ENCODE data around the gene CREB5.
A peak's percentile ranks its signal among the peaks of the same experiment; 100 is the strongest.
"Not testable (repeated sequence)": the region's sequence is repeated elsewhere in the genome, so short reads cannot be mapped to it uniquely, and the experiment has no call there.

CREB5 gene

DNA sequence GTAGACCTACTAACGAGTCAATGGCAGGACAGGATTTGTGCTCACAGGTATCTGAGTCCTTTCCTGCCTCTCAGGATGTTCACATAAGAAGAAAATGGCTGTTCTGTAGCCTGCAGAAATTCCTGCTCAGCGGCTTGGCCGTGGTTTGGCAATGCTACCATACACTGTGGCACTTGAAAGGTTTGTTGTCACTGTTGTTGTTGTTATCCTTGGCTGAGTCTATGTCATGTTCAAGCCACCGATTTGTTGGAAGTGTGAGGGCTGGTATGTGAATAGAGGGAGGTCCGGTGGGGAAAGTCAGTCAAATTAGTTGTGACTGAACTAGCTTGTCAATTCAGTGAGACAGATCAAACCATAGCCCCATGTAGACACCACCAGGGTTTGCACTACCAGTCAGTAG is 345.9 kb downstream of the CREB5 start:
- no peak for DNase-seq

DNA sequence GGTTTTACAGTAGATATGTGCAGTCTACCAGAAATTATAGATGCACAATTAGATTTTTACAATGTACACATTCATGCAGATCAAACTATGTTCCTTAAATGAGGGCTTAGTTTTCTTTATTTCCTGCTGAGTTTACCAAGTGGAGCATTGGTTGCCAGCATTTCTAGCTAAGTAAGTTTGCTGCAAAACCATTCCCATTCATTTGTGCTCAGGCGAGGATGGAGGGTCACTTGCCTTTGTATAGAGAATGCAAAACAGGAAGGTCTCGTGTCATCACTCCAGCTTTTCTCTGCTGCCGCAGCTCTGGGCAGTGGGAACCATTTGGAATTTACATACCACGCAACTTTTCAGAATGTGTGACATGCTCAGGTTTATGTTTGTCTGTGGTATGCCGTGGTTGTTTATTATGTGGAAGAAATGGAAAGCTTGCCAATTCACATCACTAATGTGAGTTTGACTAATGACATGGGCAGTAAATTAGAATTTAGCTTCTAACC is 347.2 kb downstream of the CREB5 start:
- no peak for DNase-seq

DNA sequence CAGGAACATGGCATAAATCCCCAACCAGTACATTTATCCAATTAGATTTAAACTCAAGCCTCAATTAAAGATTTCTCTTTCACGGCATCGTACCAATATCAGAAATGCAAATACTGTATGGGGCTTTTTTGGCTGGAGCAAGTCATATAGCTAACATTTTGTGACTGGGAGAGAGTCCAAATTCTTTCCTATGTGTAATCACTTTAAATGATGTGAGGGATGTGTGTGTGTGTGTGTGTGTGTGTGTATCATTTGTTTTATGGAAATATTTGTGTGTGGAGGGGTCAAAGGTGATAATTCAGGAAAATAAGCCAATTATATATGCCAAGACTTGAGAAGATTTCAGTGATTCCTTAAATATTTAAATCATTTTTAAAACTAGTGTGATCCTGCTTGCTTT is 349.2 kb downstream of the CREB5 start:
- no peak for DNase-seq

DNA sequence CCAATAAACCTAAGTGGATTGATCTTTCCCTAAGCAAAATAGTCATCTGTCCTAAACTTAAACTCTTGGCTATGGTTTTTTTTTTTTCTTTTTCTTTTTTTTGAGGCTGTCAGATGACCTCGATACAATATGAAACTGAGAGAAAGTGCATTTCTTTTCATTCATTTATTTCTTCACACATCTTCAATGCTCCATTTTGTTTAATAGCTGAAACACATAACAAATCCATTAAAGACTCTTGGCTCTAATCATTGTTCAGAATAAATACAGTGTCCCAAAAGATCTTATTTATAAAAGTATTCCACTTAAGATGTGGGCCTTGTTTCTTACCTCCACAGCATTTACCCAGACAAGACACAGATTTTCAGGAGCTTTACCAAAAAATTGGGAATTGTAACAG is 350.3 kb downstream of the CREB5 start:
- DNase-seq = no peak

DNA sequence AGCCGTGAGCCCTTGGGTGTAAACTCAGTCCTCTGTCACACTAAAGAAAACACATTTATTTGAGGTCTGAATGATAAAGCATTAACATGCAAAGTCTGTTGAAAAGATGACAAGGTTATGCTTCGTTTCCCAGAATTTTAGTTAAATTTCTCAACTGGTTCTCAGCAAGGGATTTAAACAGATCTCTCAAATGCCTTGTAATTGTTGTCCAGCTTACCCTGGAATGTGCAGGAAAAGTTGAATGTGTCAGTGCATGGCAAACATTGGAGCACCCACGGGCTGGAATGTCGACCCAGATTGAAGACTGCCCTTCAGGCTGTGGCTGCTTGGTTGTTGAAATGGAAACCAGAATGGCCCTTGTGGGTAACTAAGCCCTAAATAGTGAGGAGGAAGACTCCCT is 354.0 kb downstream of the CREB5 start:
- no peak for DNase-seq

DNA sequence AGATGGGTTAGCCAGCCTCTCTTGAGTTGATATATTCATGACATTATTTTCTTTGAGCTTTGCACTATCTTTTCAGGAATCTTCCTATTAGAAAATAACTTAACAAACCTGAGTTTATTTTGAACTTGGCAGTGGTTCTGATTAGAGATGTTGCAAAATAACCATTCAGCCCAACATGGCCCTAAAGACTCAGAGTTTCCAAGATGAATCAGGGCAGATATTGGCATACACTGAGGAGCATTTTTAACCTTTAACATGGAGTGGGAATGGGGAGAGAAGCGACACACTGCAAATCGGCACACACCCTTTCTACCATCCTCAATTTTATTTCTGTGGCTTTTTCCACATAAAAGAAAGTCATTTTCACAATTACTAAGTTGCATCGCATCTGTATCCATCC is 355.0 kb downstream of the CREB5 start:
- DNase-seq = no peak

DNA sequence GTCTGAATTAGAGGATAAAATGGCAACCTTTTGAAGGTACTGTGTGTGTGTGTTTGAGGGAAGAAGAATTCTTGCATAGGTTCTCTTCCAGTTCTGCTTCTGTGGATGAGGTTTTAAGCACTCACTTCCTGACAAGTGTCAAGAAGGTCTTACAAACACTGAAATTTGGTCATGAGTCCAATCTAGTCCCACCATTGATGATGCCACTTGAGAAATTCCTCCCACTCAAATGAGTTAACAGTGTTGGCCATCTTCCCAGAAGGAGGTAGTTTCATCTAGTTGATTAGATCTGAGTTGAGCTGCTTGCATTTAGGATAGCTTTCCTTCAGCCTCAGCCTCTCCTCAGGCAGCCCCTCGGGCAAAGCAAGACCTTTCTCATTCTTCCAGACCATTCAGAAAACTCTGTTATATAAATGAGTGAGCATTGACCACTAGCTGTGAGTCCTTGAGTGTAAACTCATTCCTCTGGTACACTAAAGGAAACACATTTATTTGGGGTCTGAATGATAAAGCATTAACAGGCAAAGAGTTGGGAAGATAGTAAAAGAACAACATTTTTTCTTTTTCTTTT is 356.3 kb downstream of the CREB5 start:
- DNase-seq = no peak

DNA sequence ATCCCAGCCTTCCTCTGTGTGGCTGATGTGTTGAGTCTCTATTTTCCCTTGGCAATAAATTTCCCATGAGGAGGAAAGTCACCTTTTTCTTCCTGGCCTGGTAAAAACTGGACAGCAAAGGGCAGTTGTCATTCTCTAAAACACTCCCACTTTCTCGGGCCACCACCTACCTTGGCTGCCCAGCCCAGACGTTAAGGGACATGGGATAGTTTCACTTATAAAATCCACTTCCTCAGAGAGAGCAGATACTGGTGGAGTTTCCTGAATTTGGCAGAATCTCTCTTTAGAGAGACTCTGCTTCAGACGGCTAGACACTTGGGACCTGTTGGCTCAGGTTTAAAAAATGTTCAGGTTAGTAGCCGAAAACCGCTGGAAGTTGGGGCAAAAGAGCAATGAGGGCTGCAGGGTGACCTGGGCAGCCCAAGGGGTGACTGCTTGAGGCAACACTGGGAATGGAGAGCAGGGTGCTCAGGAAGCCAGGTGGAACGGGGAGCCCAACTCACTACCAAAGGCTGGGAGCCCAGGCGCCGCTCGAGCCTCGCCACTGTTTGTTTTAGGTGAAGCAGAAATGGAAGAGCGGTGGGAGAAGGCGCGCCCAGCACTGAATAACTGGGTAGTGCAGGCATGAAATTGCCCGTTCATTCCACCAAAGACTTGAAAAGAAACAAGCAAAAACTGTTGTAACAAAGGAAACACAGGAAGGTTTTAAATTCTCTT is 359.7 kb downstream of the CREB5 start:
- no peak for DNase-seq

DNA sequence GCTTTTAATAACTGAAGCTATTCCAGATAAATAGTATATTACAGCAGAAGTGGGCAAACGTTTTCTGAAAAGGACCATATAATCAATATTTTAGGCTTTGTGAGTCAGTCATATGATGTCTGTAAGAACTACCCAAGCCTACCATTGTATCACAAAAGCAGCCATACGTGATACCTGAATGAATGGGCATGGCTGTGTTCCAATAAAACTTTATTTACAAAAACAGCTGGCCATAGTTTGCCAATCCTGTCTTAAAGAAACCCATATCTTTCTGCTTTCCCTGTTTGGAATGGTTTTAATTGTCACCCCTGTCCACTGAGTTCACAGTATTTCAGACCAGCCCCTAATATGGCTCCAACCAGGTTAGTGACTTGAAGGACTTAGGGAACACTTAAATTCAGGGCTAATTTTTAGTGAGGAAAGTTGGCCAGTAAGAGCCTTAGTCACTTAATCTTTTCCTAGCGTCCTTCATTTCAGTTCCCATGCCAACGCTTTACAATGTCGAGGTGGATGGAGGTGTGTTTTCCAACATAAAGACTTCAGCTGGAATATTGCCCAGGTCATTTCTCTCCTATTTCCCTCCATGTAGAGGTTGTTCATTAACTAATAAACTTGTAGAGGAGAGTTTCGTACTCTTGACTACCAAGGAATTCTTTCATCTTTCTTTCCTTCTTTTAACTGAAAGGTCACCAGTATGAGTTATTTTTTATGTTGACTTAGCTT is 361.3 kb downstream of the CREB5 start:
- DNase-seq = no peak

DNA sequence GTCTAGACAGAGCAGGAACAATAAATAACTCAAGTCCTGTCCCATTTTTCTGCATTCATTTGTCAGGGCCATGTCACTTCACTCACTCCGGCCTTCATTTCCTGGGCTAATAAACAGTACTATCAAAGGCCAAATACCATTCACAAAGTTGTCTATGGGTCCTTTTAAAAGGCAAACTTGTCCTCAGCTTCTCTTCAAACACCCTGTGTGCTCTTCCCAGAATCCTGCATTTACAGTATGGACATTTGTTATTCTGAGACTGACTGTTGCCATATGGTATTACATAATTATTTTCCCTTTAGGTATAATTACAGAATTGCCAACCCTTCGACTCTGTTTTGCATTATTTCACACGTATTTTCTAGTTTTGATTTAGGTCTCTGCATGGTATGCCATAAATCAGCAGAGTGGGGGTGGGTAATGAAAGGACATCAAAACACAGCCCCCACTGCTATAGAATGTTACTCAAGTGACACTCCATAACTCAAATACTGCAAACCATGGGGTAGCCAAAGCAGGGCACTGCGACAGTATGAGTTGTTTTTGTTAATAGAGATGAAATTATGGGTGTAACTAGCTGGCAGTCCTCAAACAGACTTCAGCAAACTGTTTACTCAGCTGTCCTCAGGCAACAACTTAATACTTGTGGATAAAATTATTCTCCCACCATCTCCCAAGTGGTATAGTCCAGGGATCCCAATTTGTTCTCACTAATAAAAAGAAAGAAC is 362.1 kb downstream of the CREB5 start:
- peak; percentile 99 for DNase-seq

DNA sequence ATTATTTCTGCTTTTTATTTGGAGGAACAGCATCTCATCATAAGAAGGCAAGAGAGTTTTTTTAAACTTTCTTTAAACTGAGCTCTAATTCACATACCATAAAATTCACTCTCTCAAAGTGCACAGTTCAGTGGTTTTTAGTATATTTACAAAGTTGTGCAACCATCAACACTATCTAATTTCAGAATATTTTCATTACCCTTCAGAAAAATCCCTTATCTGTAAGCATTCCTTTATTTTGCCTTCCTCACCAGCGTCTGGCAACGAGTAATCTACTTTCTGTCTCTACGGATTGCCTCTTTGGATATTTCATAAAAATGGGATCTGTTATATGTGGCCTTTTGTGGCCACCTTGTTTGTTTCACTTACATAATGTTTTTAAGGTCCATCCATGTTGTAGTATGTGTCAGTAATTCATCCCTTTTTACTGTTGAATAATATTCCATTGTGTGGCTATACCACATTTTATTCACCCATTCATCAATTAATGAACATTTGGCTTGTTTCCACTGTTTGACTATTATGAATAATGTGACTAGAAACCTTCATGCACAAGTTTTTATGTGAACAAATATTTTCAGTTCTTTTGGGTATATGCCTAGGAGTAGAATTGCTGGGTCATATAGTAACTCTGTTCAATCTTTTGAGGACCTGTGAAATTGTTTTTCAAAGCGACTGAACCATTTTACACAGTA is 364.3 kb downstream of the CREB5 start:
- no peak for DNase-seq

DNA sequence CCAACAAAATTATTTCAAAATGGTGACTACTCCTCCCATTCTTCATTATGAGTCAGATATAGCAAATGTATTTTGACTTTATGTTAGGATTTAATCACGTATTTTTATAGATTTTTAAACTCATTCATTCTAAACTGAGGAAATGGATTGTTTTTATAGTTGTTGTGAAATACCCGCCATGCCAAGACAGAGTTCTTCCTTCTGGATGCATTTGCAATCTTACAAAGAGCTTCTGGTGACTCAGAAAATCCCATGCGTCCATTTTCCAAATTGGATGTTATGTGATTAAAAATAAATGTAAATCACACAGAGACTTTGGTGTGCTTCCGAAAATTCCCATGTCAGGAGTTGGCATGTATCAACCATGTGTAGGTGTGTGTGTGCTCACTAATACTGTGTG is 366.5 kb downstream of the CREB5 start:
- DNase-seq = no peak

DNA sequence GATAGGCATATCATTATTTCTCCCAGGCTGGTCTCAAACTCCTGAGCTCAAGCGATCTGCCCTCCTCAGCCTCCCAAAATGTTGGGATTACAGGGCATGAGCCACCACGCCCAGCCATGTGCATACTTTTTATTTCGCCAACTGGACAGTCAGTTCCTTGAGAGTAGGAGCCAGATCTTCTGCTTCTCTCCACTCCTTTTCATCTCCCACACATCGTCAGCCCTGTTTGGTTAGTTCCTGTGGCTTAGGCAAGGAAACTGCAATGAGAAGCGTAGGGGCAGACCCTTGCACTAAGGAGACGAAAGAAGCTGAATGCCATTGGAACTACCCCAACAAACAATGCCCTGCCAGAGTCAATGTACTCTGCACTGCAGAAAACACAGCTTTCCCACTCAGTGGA is 367.6 kb downstream of the CREB5 start:
- no peak for DNase-seq

DNA sequence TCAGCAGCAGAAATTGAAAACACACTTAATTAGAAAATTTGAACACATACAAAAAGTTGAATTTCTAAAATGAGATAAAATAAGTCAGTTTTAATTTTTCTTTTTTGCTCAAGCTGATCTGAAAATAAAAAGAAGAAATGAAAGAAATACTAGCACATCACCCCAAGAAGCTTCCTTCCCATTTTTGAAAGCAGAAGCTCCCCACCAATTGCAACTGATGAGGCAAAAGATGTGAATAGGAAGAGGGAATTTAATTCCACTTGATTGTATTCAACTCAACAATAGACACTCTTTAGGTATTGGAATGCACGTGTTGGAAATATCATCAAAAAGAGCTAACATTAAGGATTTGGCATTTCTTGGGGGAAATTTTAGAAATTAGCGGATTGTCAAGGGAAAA is 370.0 kb downstream of the CREB5 start:
- no peak for DNase-seq

DNA sequence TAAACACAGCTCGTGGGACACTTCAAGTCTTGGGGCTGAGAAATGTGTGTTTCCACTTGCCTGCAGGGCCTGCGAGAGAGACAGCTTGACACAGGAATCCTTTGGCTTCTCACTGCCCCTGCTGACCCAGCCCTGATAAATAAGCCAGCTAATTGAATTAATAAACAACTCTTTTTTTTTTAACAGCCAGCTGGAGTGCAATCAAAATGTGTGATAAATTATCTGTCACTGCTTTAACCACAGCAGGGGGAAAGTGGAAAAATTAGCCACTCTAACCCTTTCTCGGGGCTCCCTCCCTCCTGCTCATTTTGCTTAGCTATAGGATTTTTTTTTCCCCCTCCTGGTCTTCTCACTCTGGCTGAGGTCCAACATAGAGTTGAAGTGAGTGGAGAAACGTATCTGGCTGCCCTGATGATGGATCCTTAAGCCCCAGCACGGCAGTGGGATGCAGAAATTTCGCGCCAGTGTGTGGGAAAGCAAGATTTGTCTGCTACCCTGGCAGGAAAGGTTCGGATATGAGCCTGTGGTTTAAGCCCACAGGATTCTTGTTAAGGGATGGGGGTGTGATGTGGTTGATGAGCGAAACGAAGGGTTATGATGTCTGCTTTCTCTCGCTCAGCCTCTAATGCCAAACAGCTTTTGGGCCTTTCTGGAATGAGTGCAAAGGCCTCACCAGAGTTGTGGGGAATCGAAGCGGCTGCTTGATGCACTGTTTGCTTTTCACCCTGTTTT is 372.0 kb downstream of the CREB5 start:
- peak; percentile 93 for DNase-seq

DNA sequence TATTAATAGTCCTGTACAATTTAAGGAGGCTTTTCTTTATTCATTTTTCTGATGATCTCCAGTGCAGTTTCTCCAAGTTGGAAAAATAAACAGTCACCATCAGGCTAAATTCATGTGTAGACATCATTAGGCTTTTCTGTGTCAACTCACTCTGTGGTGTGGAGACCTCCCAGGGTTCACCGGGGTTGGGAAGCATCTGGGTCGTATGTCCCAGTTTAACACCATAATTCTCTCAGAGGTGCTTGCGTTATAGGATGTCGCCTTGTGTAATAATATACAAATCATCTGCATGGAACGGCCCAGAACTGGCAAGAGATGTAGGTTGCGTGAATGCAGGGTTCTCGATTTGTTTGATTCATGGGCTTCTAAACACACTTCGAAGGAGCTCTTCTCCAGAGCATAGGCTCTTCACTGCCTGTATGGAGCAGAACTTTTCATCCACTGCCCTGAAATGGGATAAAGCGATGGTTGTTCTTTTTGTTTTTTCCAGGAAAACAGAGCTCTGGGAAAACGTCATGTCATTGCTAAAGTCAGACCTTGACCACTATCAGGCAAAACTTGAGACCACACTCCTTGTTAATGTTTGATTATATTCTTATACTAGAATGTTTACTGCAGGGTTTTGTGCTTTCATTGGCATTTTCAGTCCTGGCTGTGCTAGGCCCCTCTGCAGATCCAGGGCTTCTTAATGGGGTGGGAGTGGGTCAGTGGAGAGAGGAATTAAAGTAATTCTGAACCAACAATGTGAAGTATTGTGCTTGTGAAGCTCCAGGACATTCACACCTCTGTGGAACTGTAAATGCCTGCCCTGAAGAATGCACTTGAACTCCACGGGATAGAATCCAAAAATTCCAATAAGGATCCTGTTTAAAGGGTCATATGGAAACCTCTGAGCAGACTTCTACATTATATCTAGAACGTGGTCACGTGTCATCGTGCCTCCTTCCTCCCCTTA is 373.0 kb downstream of the CREB5 start:
- DNase-seq = no peak

DNA sequence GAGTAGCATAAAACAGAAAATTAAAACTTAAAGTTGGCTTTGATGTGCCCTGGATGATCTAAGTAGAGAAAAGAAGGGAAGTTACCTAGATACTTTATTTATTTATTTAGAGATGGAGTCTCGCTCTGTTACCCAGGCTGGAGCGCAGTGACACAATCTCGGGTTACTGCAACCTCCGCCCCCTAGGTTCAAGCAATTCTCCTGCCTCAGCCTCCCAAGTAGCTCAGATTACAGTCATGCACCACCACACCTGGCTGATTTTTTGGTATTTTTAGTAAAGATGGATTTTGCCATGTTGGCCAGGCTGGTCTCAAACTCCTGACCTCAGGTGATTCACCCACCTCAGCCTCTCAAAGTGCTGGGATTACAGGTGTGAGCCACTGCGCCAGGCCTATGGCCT is 373.8 kb downstream of the CREB5 start:
- DNase-seq = not testable (repeated sequence)

DNA sequence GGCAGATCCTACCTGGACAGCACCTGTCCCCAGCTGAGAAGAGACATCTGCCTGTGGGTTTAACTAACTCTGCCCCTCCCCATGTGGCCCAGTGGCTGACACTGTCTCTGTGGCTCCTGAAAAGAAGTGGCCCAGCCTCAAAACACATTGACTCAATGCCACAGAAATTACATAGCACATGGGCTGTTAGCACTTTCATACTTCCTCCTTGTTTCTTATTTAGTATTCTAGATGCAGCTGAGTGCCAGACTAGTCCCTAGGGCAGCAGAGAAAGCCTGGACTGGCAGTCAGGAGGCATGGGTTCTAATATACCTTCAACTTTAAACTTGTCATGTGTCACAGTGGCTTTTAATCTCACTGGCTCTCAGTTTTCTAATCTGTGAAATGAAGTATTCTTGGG is 374.8 kb downstream of the CREB5 start:
- DNase-seq = no peak

DNA sequence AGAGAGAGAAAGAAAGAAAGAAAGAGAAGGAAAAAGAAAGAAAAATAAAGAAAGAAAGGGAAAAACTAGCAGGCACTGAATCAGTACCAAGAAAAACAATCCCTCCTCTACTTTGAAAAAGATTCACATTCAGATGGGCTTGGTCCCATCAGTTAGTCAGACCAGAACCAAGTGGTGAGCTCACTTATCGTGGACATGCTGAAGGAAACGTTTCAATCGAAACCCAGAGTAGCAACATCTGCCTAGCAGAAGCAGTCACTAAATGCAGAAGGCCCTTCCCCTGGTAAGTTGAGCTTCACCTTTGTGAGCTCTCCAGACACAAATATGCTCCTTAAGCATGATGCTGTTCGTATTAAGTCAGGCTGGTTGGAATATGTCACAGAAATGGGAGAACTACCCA is 378.1 kb downstream of the CREB5 start:
- DNase-seq = no peak

DNA sequence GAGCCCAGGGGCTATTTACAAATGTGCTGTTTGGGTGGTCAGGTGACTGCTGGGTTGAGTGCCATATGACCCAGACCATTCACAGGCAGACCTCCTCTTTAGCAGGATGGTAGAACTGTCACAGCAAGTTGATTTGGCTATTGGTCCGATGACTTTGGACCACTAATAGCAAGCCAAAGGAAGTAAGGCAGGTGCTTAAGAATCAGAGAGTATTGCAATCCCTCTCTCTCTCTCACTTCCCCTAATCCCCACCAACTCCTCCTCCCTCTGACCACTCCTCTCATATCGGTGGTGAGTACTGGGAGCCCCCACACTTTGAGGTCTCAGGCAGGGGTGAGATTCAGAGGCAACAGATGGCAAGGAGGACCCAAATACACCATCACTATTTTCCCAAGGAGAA is 380.5 kb downstream of the CREB5 start:
- DNase-seq = no peak
